Fibroblast of skin of left biceps (primary cell): ENCODE results near the gene CDH9.
"Not testable (repeated sequence)": the region's sequence is repeated elsewhere in the genome, so short reads cannot be mapped to it uniquely, and the experiment has no call there.

Experiments used
- DNase-seq, 2 experiments: peaks; one replicate each; pipeline ENCODE4 v3.0.0-alpha.2; 2013; ENCODE audit warnings: low read depth in 2 of 2

The CDH9 gene

GRCh38 chr5:26955161-26955560 lies 83.2 kb downstream of the CDH9 start:
- no peak for DNase-seq

- no peak for DNase-seq
Measured at GRCh38 chr5:26948921-26949320, 89.5 kb downstream of the CDH9 start.

GRCh38 chr5:26945901-26946300 lies 92.5 kb downstream of the CDH9 start:
- DNase-seq: no peak

GRCh38 chr5:26942481-26942880 lies 95.9 kb downstream of the CDH9 start:
- DNase-seq: no peak

GRCh38 chr5:26940994-26941393 lies 97.4 kb downstream of the CDH9 start:
- DNase-seq: no peak

DNA sequence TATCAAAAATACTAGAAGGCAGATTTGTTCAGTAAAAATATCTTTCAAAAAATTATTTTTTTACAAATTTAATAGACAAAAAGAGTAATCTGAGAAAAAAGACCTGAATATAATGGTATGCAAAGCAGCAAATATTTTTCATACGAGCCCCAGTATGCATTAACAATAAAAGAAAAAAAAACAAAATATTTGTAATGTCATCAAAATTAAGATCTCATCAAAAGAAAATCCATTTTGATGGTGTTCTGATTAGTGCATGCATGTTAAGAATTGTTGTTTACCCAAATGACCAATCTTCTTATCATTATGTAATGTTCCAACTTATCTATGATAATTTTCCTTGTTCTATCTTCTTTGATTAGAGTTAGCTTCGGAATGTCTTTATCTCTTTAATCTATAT lies 106.1 kb downstream of the CDH9 start:
- DNase-seq: no peak

DNA sequence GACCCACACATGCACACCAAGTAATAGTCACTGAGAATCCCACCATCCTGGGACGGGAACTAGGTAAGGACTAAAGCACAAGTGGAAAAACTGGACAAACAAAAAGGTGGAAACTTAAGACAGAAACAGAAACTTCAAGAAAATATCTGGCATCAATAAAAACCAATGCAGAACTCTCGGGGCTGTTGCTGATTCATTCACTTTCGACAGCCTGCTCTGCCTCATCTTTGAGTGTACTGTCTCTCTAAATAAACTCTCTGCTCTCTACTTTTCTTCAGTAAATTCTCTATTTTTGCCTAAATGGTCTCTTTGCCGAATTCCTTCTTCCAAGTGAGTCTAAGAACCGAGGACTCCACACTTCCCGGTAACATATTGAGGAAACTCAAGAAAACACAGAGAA lies 116.9 kb downstream of the CDH9 start:
- DNase-seq: no peak

DNA sequence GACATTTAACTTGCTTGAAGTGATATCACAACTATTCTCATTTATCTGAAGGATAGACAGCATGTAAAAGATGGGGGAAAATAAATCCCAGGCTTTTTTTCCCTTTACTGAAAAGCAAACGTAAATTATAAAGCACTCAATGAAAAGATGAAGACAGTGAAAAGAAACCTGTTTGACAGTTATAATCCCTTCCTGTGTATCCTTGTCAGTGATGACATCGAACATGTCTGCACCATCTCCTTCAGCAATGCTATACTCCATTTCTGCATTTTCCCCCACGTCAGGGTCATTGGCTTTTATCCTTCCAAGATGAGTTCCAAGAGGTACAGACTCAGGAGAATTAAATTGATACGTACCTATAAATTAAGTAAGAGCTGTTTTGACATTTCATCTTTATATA lies 134.9 kb downstream of the CDH9 start:
- DNase-seq: no peak

DNA sequence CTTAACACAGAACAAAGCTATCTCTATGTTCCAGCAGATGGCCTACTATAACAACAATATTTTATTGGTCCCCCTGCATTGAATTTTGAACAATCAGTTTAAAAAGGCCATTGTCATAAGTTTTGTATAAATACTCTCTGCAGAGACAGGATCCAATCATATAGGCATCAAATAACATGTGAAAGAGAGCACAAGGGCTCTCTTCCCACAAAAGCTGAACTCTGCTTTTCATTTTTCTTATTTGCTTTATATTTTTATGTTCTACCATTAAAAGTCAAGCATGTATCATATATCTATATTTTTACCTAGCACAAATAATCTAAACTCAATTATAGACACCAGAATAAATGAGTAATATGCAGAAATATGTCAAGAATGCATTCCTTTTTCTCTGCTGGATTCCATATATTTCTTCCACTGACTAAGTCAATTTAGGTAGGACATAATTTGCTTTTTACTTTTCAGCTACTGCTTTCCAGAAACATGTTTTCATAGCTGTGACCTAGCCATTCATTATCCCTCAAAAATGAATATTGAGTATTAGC lies 143.6 kb downstream of the CDH9 start:
- peak; percentile 19 to 31 for DNase-seq

GRCh38 chr5:26893078-26893477 lies 145.3 kb downstream of the CDH9 start:
- no peak for DNase-seq

DNA sequence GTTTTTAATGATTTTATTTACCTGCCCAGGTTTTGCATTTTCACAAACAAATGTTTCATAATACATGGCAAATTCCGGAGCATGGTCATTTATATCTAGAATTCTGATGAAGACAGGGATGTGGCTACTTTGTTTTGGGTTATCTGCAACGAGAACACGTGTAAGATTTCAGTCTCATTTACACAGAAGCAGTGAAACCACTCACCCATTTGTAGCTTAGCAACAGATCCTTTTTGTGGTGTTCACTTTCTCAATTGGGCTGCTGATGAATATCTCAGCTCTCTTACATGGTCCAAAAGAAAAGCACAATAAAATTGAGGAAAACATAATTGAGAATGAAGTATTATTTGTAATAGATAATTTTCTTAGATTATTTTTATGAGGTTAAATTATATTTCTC lies 148.6 kb downstream of the CDH9 start:
- DNase-seq: no peak

DNA sequence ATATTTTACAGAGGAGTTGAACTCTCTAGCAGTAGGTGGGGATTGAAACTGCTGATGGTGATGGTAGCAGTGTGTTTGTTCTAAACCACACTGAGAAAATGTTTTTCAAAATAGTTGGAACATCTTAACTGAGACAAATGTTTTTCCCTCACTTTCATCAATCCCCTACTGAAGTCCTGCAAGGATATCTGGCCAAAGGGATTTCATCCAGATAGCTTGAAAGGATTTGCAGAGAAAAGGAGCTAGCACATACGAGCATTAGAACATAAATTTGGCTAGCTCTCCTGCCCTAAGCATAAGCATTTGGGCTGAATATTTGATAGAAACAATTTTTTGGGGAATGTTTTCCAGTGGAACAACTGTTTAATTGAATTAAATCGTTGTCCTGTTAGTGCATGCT lies 153.9 kb downstream of the CDH9 start:
- DNase-seq: no peak

DNA sequence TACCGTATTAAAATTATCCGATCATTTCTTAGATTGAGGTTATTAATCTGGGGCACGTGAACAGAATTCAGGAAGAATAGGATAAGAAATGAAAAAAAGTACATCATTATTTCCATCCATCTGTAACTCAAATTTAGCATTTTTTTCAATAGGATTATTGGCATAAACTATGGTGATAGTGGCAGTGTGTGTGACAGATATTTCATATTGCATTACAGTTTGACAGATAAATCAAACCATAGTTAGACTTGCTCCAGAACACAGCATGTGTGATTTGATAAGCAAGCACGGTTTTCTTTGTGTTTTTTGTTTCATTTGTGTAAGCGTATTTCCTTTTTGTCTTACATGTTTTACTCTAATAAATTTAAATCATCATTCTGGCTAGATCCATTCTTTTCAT lies 155.0 kb downstream of the CDH9 start:
- no peak for DNase-seq

DNA sequence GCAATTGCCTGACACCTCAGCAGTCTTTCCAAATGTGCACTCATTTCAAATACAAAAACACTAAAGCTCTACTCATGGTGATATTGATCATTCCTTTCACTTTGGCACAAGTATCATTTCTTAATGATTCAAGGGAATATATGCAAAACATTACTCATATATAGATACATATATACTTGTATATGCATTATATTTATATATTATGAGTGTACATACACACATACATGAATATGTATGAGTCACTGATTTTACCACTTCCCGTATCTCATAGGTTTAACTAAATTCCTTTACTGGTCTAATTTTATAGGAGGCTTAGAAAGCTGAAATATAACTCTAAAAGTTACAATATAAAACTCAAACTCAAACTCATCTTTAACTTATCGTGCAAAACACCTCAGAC lies 156.5 kb downstream of the CDH9 start:
- DNase-seq: no peak

DNA sequence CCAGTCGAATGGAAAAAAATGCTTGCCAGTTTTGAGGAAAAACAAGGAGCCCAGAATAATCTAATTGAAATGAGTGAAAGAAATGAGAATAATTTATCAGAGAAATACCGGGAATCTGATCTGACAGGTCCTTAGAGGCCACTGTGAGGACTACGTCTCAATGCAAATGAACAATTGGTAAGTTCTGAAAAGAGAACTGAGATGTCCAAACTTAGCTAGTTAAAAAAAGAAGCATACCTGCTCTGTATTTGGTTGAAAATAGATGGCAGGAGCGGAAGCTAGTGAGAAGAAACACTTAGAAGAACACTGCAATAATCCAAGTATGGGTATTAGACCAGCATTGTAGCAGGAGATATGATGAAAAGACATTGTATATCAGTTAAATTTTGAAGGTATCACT lies 161.2 kb downstream of the CDH9 start:
- no peak for DNase-seq

GRCh38 chr5:26872337-26872736 lies 166.0 kb downstream of the CDH9 start:
- no peak for DNase-seq

- no peak for DNase-seq
Measured at GRCh38 chr5:26869781-26870180, 168.6 kb downstream of the CDH9 start.

DNA sequence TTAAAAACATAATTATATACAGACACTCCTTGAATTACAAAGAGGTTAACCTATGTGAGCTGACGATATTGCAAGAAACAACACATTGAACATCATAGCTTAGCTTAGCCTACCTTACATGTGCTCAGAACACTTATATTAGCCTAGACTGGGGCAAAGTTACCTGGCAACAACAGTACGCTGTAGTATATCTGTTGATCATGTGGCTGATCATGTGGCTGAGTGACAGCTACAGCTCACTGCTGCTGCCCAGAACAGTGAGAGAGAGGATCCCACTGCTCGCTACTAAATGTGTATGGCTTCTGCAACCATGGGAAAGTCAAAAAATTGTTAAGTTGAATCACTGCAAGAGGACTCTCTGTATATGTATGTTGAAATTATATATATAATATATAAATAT lies 169.9 kb downstream of the CDH9 start:
- no peak for DNase-seq

GRCh38 chr5:26864061-26864460 lies 174.3 kb downstream of the CDH9 start:
- no peak for DNase-seq

DNA sequence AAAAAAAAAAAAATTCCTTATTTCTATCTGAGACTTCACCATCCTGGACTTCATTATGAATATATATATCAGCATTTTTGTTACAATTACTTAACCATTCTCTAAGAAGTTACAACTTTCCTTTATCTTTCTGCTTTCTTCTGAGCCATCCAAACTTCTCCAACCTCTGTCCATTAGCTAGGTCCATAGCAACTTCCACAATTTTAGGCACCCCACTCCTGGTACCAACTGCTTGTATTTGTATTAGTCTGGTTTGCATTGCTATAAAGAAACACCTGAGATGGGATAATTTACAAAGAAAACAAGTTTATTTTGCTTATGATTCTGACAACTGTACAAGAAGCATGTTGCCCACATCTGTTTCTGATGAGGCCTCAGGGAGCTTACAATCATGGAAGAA lies 182.1 kb downstream of the CDH9 start:
- no peak for DNase-seq

DNA sequence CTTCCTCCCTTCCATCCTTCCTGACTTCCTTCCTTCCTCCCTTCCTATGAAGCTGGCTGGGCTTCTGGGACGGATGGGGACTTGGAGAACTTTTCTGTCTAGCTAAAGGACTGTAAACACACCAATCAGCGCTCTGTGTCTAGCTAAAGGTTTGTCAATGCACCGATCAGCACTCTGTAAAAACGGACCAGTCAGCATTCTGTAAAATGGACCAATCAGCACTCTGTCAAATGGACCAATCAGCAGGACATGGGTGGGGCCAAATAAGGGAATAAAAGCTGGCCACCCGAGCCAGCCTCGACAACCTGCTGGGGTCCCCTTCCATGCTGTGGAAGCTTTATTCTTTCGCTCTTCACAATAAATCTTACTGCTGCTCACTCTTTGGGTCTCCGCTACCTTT lies 185.9 kb downstream of the CDH9 start:
- DNase-seq: not testable (repeated sequence)

DNA sequence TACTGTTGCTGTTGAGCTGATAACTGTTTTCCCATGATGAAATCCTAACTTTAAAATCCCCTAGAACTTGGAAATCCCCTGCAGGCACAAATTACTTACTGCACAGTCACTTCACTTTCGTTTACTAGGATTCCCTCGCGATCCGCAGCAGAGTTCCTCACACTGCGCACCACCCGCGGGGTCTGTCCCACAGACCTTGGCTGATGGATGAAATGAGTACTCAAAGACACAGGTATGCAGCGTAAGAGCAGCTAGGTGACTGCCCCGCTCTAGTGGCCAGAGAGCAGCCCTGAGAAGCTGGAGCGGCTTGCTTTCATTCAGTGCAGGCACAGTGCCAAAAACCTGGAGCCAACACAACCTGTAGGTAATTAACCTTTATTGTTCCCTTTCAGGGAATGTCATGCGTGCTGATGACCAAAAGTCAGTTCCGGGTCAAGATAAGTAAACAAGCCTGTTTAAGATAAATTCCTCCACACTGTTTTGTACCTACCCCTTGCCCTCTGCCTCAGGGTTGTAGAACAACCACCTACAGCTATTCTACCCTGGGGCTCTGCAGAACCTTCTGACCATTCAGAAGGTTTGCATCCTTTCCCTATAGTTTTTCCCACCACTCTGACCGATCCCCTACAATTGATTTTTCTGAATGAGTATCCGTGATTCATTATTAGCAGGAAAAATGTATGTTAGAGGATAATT lies 191.2 kb downstream of the CDH9 start:
- DNase-seq: no peak

DNA sequence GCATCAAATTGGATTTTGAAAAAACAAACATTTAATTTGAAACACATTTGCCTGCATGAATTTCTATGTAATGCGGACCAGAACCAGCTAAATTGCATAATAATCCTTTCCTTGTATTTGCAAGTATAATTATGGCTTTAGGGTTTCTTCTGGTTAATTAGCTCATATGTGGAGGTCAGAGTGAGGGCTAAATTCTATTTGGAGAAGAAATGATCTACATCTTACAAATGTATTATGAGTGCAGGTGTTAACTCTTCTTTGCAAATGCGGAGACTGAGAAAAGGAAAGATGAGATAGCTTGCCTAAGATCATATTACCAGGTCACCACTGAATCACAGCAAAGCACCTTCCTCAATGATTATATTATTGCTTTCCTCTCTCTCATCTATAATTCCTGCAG lies 194.7 kb downstream of the CDH9 start:
- no peak for DNase-seq

DNA sequence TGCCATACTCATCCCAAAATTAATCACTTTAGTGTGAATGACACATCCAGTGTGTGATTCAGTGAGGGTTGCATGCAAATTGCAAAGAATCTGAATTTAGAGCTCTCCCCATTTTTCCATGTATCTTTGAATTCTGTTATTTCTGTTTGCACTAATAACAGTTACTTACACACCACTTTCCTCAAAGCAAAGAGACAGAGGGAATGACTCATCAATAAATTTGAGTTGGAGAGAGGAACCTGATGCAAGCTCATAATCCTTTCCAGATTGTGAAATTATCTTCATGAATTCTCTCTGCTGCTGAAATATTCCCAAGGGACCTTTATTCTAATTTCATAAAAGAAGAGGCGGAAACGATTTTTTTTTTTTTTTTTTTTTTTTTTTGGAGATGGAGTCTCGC lies 204.8 kb downstream of the CDH9 start:
- peak; percentile 27 to 44 for DNase-seq
